H1 (cell line): Measurements from ENCODE around the gene TMEM174. TPM values are rescaled to one million over a fixed set of nuclear protein-coding genes. Genes with fewer than 3 reads are reported as not detected.

Experiments used
- CTCF ChIA-PET: fragments of 300-600 bp; sonication (Branson Sonifier 250); formaldehyde crosslinking; loops from one replicate; lab custom pipeline; 2021; ENCODE audit not compliant: partially characterized antibody; lab: Charles Lee
- POLR2A ChIA-PET: fragments of 300-600 bp; sonication (Branson Sonifier 250); formaldehyde crosslinking; loops from one replicate; lab custom pipeline; 2021; ENCODE audit warnings: inconsistent platforms; ENCODE audit not compliant: partially characterized antibody; lab: Charles Lee
- DNase-seq, 2 experiments: peaks; one replicate each; pipeline versions ENCODE4 v3.0.0 to v3.0.0-alpha.2; 2010 to 2022; ENCODE audit warnings: low spot score in 2 of 2, low read depth in 1 of 2, mixed read lengths in 1 of 2
- FAIRE-seq: peaks from 2 replicates; lab custom pipeline; 2011; peaks lifted over from hg19 to GRCh38; lab: Jason Lieb, UNC
- H2AFZ ChIP-seq: 2 replicates; pipeline ENCODE4 v1.8.1; 2012; ENCODE audit warnings: low read length, inconsistent platforms
- H2AK5ac ChIP-seq: 2 replicates; pipeline ENCODE4 v1.6.1; 2013; ENCODE audit warnings: low read depth, low read length
- H2BK120ac ChIP-seq: replicated peaks from 2 replicates; pipeline ENCODE3; 2013; ENCODE audit warnings: low read depth, low read length, inconsistent platforms
- H2BK12ac ChIP-seq: 2 replicates; pipeline ENCODE4 v1.6.1; 2013; ENCODE audit warnings: low read depth, low read length
- H2BK15ac ChIP-seq: 2 replicates; pipeline ENCODE4 v1.6.1; 2013; ENCODE audit warnings: low read length
- H2BK20ac ChIP-seq: 2 replicates; pipeline ENCODE4 v1.6.1; 2013; ENCODE audit warnings: low read length
- H2BK5ac ChIP-seq: 2 replicates; pipeline ENCODE4 v1.6.1; 2013; ENCODE audit warnings: low read depth, low read length
- H3K14ac ChIP-seq: 2 replicates; pipeline ENCODE4 v1.6.1; 2013; ENCODE audit warnings: inconsistent platforms; ENCODE audit not compliant: insufficient read length
- H3K18ac ChIP-seq: 2 replicates; pipeline ENCODE4 v1.6.1; 2013; ENCODE audit warnings: low read length; ENCODE audit errors: extremely low read depth
- H3K23ac ChIP-seq: 2 replicates; pipeline ENCODE4 v1.6.1; 2013; ENCODE audit warnings: inconsistent platforms; ENCODE audit not compliant: insufficient read length
- H3K23me2 ChIP-seq: 2 replicates; pipeline ENCODE4 v1.6.1; 2013; ENCODE audit warnings: low read depth, low read length
- H3K27ac ChIP-seq: 2 replicates; pipeline ENCODE4 v1.6.1; 2011; ENCODE audit warnings: low read depth, low read length, inconsistent platforms
- H3K27me3 ChIP-seq, 4 experiments: replicated peaks in 1 of 4; 1 replicate in 1 of 4; 2 replicates in 3 of 4; pipeline versions ENCODE4 v1.6.1 to v1.8.1; 2011 to 2013; ENCODE audit warnings: low read length in 3 of 4, mild to moderate bottlenecking in 3 of 4, inconsistent platforms in 2 of 4, mixed read lengths in 2 of 4, moderate library complexity in 1 of 4; ENCODE audit not compliant: control insufficient read depth in 3 of 4, insufficient read depth in 3 of 4; ENCODE audit errors: extremely low read depth in 1 of 4
- H3K36me3 ChIP-seq, 4 experiments: 2 replicates each; pipeline versions ENCODE4 v1.6.1 to v1.8.1; 2011 to 2013; ENCODE audit warnings: mild to moderate bottlenecking in 4 of 4, low read length in 3 of 4, moderate library complexity in 2 of 4, control low read depth in 1 of 4, inconsistent platforms in 1 of 4; ENCODE audit not compliant: insufficient read depth in 4 of 4, control insufficient read depth in 2 of 4
- H3K4ac ChIP-seq: replicated peaks from 2 replicates; pipeline ENCODE3; 2013; ENCODE audit warnings: low read length, low read depth, mixed read lengths, inconsistent platforms; ENCODE audit not compliant: insufficient read length
- H3K4me1 ChIP-seq, 4 experiments: replicated peaks in 1 of 4; 1 replicate in 1 of 4; 2 replicates in 3 of 4; pipeline versions ENCODE4 v1.6.1 to v1.8.1; 2011 to 2013; ENCODE audit warnings: low read length in 3 of 4, inconsistent platforms in 2 of 4, mixed read lengths in 1 of 4; ENCODE audit not compliant: insufficient read depth in 4 of 4, control insufficient read depth in 3 of 4
- H3K4me2 ChIP-seq, 2 experiments: 2 replicates each; pipeline versions ENCODE4 v1.6.1 to v1.8.1; 2011 to 2013; ENCODE audit warnings: low read depth in 2 of 2, low read length in 2 of 2, control low read depth in 1 of 2, inconsistent platforms in 1 of 2, mild to moderate bottlenecking in 1 of 2; ENCODE audit not compliant: insufficient read depth in 1 of 2
- H3K4me3 ChIP-seq, 4 experiments: fragments of 200-600, 300-600 bp in 1 of 4; sonication (generic), shearing (Covaris generic), sonication (Bioruptor Twin) in 1 of 4; 2 replicates each; pipeline versions ENCODE4 v1.5.1 to v1.8.1; 2011 to 2016; ENCODE audit warnings: low read length in 4 of 4, low read depth in 3 of 4, control low read depth in 2 of 4, inconsistent platforms in 2 of 4, mild to moderate bottlenecking in 2 of 4, mixed read lengths in 1 of 4, moderate library complexity in 1 of 4; ENCODE audit not compliant: insufficient read depth in 2 of 4; ENCODE audit errors: extremely low read depth in 1 of 4
- H3K56ac ChIP-seq: replicated peaks from 2 replicates; pipeline ENCODE3; 2013; ENCODE audit warnings: low read depth, mild to moderate bottlenecking, mixed read lengths, low read length, inconsistent platforms; ENCODE audit not compliant: insufficient read length
- H3K79me1 ChIP-seq: 2 replicates; pipeline ENCODE4 v1.6.1; 2013; ENCODE audit warnings: low read depth, low read length, control low read depth
- H3K79me2 ChIP-seq, 2 experiments: 2 replicates each; pipeline versions ENCODE4 v1.6.1 to v1.8.1; 2012 to 2013; ENCODE audit warnings: low read length in 2 of 2, mild to moderate bottlenecking in 2 of 2, inconsistent platforms in 1 of 2; ENCODE audit not compliant: insufficient read depth in 2 of 2, control insufficient read depth in 1 of 2
- H3K9ac ChIP-seq, 4 experiments: replicated peaks in 1 of 4; 1 replicate in 1 of 4; 2 replicates in 3 of 4; pipeline versions ENCODE4 v1.6.1 to v1.8.1; 2011 to 2013; ENCODE audit warnings: low read depth in 3 of 4, low read length in 3 of 4, control low read depth in 2 of 4, mild to moderate bottlenecking in 2 of 4, moderate library complexity in 2 of 4, inconsistent platforms in 1 of 4; ENCODE audit errors: extremely low read depth in 1 of 4
- H3K9me3 ChIP-seq, 2 experiments: 2 replicates each; pipeline versions ENCODE4 v1.6.1 to v1.8.1; 2012 to 2013; ENCODE audit warnings: mild to moderate bottlenecking in 2 of 2, moderate library complexity in 2 of 2, control low read depth in 1 of 2, inconsistent platforms in 1 of 2, low read depth in 1 of 2, low read length in 1 of 2, mixed read lengths in 1 of 2; ENCODE audit not compliant: insufficient read depth in 2 of 2
- H4K20me1 ChIP-seq, 2 experiments: replicated peaks in 1 of 2; 2 replicates each; pipeline versions ENCODE3 to v1.8.1; 2011 to 2013; ENCODE audit warnings: inconsistent platforms in 2 of 2, low read length in 2 of 2, mild to moderate bottlenecking in 1 of 2; ENCODE audit not compliant: insufficient read depth in 2 of 2, control insufficient read depth in 1 of 2
- H4K5ac ChIP-seq: 2 replicates; pipeline ENCODE4 v1.6.1; 2013; ENCODE audit warnings: low read length, low read depth, mixed read lengths, inconsistent platforms; ENCODE audit not compliant: insufficient read length
- H4K8ac ChIP-seq: 2 replicates; pipeline ENCODE4 v1.8.0; 2013; ENCODE audit warnings: mild to moderate bottlenecking, moderate library complexity, low read length, inconsistent platforms; ENCODE audit not compliant: insufficient read depth; ENCODE audit errors: extremely low read depth
- H4K91ac ChIP-seq: replicated peaks from 2 replicates; pipeline ENCODE3; 2013; ENCODE audit warnings: low read length, mixed read lengths, inconsistent platforms; ENCODE audit not compliant: insufficient read length
- CHD1 ChIP-seq: IDR thresholded peaks from 2 replicates; pipeline ENCODE4 v1.6.1; 2012; ENCODE audit warnings: low read depth, low read length, improper control_type of control experiment
- RAD21 ChIP-seq, 2 experiments: IDR thresholded peaks in 1 of 2; conservative IDR thresholded peaks in 1 of 2; 2 replicates each; pipeline ENCODE4 v1.6.1; 2011; ENCODE audit warnings: low read depth in 2 of 2, low read length in 2 of 2, improper control_type of control experiment in 1 of 2, inconsistent platforms in 1 of 2, mild to moderate bottlenecking in 1 of 2, moderate library complexity in 1 of 2
- WGBS, 2 experiments: shearing (Covaris generic) in 1 of 2; methylation state at CpG; one replicate each; pipeline versions ENCODE4 v1.1.6 to v1.1.7; 2013 to 2015; ENCODE audit warnings: low lambda C conversion rate in 2 of 2, mixed read lengths in 2 of 2, inconsistent platforms in 1 of 2, low coverage in 1 of 2, missing lambda C conversion rate in 1 of 2; ENCODE audit not compliant: insufficient replicate concordance in 2 of 2, insufficient coverage in 1 of 2, insufficient read length in 1 of 2; ENCODE audit errors: extremely low coverage in 1 of 2, missing lambda C conversion rate in 1 of 2; 5-methylcytosine and 5-hydroxymethylcytosine counted together
- polyA plus RNA-seq, 7 experiments: library from polyadenylated mRNA; depleted of rRNA in 3 of 7; stranded (reverse) in 5 of 7; unstranded in 2 of 7; fragments of >200 nt in 5 of 7; fragments of 200-250 nt in 2 of 7; gene quantifications; 1 replicate in 5 of 7; 2 replicates in 1 of 7; 4 replicates in 1 of 7; pipeline versions ENCODE4 v1.2.1 to v1.2.3, GENCODE V29; 2011 to 2013; ENCODE audit warnings: missing spikeins in 2 of 7, mixed read lengths in 2 of 7
- total RNA-seq: library from RNA; stranded (reverse); fragmentation: NEBNext Ultra II Directional; extraction: Animal tissue kit (Norgen Biotek cat#: 25700); gene quantifications from 2 replicates; pipeline ENCODE4 v1.2.1, GENCODE V29; 2021
- TF ChIP-seq, protein P1 (sequence below), 3 experiments: IDR thresholded peaks; 1 replicate in 2 of 3; 2 replicates in 1 of 3; pipeline versions ENCODE4 v1.5.1 to v1.6.1; 2011; ENCODE audit warnings: low read length in 3 of 3, mild to moderate bottlenecking in 3 of 3, inconsistent platforms in 2 of 3, low read depth in 1 of 3, moderate library complexity in 1 of 3; ENCODE audit not compliant: insufficient read depth in 1 of 3; ENCODE audit errors: control extremely low read depth in 1 of 3

The TMEM174 gene
- total and polyA plus RNA-seq, 2 of the 8 experiments (the other 6 are each of a cell fraction or from before 2014, with no cell fraction given), result not detected

DNA sequence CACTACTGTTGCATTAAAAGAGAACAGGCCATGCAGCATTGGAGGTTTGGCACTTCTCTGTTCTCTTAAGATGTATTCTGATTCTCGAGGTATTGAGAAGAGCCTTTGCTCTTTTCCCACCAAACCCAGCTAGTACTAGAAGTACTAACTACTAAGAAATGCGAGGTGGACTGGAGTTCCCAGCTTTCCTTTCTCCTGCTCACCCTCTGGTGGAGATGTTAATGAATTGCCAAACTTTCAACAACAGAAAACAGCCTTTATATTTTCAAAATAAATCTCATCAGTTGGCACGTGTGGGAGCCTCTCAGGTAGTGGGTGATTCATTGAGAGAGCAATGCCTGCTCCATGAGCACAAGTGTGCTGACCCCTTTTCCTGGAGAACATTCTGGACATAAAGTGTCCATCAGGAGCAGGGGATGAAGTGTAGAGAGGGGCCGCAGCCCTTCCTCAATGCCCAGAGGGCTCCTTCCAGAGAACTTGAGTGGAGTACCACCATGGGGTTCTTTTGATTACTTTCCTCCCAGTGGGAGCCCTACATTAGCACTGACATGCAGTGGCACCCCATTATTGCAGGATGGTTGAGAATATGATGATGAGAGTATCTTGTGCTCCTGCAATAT lies 45.7 kb downstream of the TMEM174 start:
- no peak overlapping the region for H3K27ac ChIP-seq
- no peaks in the 10 kb centered on the region for H4K20me1 ChIP-seq
- no peak overlapping the region for H2BK15ac ChIP-seq
- no peak overlapping the region for H2BK5ac ChIP-seq
- H3K56ac ChIP-seq, result no peak overlapping the region
- peaks cover 7% of the 10 kb centered on the region for H3K23me2 ChIP-seq
- DNase-seq, result no peak
- 63% methylated on average over 4 of the region's 4 CpGs; no CpG with 5 or more reads in 1 of the 2 experiments for WGBS, 2 experiments
- H4K5ac ChIP-seq, result no peak overlapping the region
- no peak overlapping the region for H4K91ac ChIP-seq
- H3K14ac ChIP-seq, result no peak overlapping the region
- H3K18ac ChIP-seq, result no peak overlapping the region
- H3K9me3 ChIP-seq, result no peaks in the 10 kb centered on the region
- no peak overlapping the region for H3K4me3 ChIP-seq
- no peak overlapping the region for H3K23ac ChIP-seq
- H3K4ac ChIP-seq, result no peak overlapping the region
- no peak overlapping the region for H2BK20ac ChIP-seq
- POLR2A ChIA-PET, result interaction anchor here (1.3 kb wide), 1 partner anchor 79 kb away, joined by 3 read pairs; no protein-coding TSS in a partner anchor
- H3K27me3 ChIP-seq, result peaks cover 15 to 39% (median 38%) of the 10 kb centered on the region in 4 experiments
- peaks cover 2 to 23% (median 7%) of the 10 kb centered on the region in 4 experiments for H3K4me1 ChIP-seq
- H2BK12ac ChIP-seq, result no peak overlapping the region
- no peak overlapping the region for H2AK5ac ChIP-seq
- no peak overlapping the region for H4K8ac ChIP-seq
- no peaks in the 10 kb centered on the region for H3K79me2 ChIP-seq
- no peak overlapping the region for H2AFZ ChIP-seq
- no peaks in the 10 kb centered on the region for H3K36me3 ChIP-seq
- H3K79me1 ChIP-seq, result no peaks in the 10 kb centered on the region
- peak; percentile 36 for FAIRE-seq
- TF ChIP-seq RAD21 (IDR thresholded peaks at IDR 0.05 in 1 of 2, conservative IDR thresholded peaks at IDR 0.05 in 1 of 2; ENCODE audit: low read depth in 2 of 2, low read length in 2 of 2) (peak; percentile 56 to 57), CHD1 (no peak)
- TF ChIP-seq, protein P1, sequence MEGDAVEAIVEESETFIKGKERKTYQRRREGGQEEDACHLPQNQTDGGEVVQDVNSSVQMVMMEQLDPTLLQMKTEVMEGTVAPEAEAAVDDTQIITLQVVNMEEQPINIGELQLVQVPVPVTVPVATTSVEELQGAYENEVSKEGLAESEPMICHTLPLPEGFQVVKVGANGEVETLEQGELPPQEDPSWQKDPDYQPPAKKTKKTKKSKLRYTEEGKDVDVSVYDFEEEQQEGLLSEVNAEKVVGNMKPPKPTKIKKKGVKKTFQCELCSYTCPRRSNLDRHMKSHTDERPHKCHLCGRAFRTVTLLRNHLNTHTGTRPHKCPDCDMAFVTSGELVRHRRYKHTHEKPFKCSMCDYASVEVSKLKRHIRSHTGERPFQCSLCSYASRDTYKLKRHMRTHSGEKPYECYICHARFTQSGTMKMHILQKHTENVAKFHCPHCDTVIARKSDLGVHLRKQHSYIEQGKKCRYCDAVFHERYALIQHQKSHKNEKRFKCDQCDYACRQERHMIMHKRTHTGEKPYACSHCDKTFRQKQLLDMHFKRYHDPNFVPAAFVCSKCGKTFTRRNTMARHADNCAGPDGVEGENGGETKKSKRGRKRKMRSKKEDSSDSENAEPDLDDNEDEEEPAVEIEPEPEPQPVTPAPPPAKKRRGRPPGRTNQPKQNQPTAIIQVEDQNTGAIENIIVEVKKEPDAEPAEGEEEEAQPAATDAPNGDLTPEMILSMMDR (IDR thresholded peaks at IDR 0.05; ENCODE audit: control extremely low read depth in 1 of 3, insufficient read depth in 1 of 3, low read depth in 1 of 3, low read length in 3 of 3), result peak in 2 of 3 experiments; percentile 38; a peak in 2 of 4 replicates
- H3K4me2 ChIP-seq, result no peak overlapping the region
- no peak overlapping the region for H2BK120ac ChIP-seq
- H3K9ac ChIP-seq, result no peak overlapping the region
- CTCF ChIA-PET, result interaction anchor here (0.6 to 5.8 kb wide), 36 partner anchors 12 to 340 kb away, joined by 3 to 90 read pairs (median 3); partner anchors contain the start of genes TMEM171 and TMEM174
